Medulla oblongata (tissue), 1 donor: ENCODE results near the gene SARNP.
"Not testable (repeated sequence)": the region's sequence is repeated elsewhere in the genome, so short reads cannot be mapped to it uniquely, and the experiment has no call there.

Experiments
- DNase-seq: peaks from one replicate; pipeline ENCODE4 v3.0.0-alpha.2; 2015; ENCODE audit errors: extremely low spot score

SARNP gene

DNA sequence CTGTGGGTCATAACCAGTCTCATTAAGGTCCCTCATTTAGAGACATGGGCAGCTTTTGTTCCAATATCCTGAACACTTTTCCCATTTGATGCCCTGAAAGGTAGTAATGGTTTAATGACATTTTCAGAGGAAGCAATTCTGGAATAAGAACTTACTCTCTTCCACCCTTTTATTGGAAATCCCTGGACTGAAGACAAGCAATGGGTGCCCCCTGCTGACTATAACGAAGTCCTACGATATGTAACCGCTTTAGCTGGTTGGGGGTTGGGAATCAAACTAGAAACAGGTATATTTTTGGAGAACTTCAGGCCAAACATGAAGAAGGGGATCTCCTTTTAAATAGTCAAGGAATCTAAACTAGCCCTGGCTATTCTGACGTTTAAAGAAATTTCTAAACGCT lies 20.5 kb downstream of the SARNP start:
- DNase-seq: peak; percentile 60

DNA sequence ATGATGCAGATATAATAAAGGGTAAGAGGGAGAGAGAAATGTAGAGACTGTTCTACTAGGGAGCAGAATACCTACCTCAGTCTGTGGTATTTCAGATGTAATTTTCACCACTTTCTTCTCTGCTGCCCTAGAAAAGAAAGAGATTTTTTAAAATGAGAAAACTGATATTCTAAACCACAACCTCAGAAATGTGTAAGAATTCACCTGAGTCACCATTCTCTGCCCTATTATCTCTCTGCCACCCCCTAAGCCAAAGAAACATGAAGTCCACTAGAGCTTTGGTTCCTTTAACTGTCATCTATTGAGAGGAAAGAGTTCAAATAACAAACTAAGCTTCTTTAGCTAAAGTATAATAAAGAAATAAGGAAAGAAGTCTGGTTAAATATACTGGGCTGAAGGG lies 21.6 kb downstream of the SARNP start:
- DNase-seq: no peak

DNA sequence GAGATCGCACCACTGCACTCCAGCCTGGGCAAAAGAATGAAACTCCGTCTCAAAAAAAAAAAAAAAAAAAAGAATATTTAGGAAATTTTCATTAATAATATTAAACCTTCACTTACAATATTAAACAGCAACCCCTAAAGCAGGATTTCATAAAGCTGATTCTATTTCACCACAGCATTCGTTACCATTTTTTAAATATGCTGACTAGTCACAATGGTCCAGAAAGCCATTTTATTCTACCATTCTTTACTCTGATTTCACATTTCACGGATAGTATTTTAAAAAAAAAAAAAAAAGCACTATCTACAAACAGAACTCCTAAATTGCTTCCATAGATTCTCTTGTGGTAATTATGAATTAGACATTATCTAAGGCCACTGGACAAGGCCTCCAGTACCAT lies 27.6 kb downstream of the SARNP start:
- DNase-seq: no peak

DNA sequence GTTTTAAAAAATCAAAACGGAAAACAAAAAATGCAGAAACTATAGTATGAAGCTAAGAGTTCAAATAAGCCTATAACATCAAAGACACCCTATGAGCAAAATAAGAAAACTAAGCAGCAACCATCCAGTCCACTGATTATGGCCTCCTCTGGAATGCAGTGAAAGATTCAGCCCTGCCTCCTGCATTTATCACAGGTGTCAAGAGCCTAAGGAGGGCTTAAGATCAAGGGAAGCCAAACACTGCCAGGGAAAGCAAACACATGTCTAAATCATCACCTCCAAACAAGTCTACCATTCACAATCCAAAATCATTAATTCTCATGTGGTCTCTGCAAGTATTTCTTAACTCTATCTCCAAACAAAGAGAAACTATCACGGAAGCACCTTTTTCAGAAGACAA lies 28.4 kb downstream of the SARNP start:
- DNase-seq: no peak

DNA sequence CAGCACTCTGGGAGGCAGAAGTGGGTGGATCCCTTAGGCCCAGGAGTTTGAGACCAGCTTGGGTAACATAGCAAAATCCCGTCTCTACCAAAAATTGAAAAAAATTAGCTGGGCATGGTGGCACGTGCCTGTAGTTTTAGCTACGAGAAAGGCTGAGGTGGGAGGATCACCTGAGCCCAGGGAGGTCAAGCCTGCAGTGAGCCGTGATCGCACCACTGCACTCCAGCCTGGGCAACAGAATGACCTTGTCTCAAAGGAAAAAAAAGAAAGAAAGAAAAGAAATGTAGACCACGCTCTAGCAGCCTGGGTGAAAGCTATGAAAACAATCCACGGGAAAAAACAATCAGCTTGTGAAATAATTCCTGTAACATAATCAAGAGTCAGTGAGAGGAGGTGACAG lies 29.0 kb downstream of the SARNP start:
- no peak for DNase-seq

DNA sequence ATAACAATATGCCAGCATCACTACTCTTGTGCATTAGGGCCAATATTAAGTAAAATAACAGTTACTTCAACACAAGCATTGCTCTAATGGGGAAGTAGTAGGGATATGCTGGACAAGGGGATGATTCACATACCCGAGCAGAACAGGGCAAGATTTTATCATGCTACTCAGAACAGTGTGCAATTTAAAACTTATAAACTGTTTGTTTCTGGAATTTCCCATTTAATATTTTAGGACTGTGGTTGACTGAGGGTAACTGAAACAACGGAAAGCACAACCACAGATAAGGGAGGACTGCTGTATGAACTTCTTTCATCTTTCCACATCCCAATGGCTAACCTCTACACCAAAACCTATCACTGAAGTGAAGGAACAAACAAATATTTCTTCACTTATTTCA lies 36.8 kb downstream of the SARNP start:
- no peak for DNase-seq

DNA sequence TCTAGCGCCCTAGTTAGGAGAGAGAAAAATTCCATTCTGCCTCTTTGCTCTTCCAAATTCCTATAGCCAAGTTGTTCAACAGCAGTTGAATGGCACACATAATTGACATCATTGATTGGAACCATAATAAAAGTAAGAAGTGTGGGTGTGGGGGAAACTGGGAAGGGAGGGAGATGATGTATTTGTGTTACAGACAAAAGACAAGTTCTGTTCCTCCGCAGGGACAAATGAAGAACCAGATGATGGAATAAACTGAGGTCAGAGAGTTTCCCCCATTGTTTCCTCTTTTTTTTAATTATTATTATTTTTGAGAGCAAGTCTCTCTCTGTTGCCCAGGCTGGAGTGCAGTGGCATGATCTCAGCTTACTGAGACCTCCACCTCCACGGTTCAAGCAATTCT lies 39.7 kb downstream of the SARNP start:
- DNase-seq: no peak

DNA sequence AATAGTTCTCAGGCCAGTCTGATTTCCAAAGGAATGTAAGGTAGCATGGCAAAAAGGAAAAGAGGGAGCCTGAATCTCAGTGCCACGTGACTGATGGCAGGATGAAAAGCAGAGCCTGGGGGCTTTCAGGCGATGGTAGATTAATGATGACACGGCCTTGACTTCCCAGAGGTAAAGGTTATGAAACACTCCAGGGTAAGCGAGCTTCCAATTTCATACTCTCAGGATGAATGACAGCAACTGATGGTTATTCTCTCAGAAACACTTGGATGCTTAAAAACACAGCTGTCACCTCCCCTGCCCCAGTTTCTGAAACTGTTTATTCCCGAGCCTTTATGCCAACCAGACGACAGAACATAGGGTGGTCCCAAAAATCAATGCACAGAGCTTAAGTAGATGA lies 45.8 kb downstream of the SARNP start:
- DNase-seq: no peak

DNA sequence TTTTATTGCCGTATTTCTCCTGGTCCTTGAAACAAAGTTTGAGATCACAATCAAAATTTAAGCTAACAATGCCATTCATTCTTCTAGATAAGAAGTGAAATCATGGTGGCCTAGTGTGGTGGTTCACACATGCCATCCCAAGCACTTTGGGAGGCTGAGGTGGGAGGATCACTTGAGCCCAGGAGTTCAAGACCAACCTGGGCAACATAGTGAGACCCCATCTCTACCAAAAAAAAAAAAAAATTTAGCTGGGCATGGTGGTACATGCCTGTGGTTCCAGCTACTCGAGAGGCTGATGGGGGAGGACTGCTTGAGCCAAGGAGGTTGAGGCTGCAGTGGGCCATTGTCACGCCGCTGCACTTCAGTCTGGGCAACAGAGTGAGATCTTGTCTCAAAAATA lies 50.4 kb downstream of the SARNP start:
- DNase-seq: no peak

DNA sequence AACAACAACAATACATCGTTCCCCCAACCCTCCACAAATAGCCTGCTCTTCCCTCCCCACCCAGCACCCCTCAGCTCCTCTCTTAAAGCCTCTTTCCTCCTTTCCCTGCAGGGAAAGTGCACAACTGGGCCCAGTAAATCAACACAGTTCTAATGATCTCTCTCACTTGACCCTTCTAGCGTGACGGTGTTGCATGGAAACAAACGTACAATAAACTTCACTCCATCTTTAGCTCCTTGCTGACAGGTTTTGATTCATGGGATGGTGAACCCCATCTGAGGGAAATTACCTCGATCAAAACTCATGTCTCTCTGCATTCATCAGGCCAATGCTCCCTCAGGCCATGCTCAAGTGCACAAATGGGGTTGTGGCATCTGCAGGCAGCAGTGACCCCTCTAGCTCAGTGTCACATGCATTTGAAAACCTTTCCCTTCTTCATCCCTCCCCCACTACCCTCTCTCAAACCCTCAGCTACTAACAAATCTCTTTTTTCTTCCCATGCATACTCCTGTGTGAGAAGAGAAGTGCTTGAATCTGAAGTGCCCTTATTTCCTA lies 51.7 kb downstream of the SARNP start:
- no peak for DNase-seq

DNA sequence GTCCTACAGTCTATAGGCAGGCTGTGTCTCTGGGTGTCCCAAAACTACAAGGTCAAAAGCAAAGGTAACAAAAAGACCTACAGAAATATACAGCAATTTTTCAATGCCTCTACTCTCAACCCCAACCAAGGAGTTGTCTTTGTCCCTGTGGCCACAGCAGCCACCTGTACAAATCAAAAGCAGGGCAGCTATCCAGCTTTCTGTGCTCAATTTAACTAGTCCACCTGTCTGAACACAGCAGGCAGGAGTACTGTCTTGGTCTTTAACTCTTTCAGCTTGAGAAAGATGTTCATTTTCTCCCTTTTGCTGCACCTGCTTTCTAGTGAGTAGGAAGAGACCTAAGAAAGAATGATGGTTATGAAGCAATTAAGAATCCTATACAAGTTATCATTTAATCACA lies 54.9 kb downstream of the SARNP start:
- no peak for DNase-seq

DNA sequence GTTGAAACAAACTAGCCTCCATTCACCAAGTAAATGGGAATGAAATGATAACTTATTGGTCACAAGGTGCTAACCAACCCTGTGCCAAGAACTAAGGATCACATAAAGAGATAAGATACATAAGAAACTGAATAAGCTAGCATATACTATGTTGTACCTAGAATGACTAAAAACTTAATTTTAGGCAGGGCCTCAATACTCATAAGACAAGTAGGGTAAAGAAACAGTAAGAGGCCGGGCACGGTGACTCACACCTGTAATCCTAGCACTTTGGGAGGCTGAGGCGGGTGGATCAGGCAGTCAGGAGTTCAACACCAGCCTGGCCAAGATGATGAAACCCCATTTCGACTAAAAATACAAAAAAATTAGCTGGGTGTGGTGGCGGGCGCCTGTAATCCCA lies 56.9 kb downstream of the SARNP start:
- DNase-seq: no peak

DNA sequence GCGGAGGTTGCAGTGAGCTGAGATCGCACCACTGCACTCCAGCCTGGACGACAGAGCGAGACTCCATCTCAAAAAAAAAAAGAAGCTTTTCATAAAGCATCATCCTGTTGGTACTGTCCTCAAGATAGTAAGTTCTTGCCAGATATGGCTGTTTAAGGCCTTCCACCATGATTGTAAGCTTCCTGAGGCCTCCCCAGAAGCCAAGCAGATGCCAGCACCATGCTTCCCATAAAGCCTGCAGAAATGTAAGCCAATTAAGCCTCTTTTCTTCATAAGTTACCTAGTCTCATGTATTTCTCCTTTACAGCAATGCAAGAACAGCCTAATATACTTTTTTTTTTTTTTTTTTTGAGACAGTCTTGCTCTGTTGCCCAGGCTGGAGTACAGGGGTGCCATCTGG lies 58.9 kb downstream of the SARNP start:
- not testable (repeated sequence) for DNase-seq

DNA sequence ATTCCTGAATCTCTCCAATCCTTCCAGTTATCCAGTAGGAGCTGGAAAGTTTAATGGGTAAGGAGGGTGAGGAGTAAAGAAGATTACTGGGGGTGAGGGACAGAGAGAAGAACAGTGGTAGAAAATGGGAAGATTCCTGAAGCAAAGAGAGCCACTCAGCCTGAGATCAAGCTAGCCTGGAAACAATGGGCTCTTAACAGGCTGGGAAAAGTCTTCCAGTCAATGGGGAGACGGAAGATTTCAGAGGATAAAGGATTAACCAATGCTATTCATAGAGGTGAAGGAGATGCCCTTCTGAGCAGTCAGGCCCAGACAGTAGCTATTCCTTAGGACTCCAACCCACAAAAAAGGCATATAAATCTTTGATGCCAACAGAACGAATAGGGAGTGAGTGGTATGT lies 59.8 kb downstream of the SARNP start:
- no peak for DNase-seq

DNA sequence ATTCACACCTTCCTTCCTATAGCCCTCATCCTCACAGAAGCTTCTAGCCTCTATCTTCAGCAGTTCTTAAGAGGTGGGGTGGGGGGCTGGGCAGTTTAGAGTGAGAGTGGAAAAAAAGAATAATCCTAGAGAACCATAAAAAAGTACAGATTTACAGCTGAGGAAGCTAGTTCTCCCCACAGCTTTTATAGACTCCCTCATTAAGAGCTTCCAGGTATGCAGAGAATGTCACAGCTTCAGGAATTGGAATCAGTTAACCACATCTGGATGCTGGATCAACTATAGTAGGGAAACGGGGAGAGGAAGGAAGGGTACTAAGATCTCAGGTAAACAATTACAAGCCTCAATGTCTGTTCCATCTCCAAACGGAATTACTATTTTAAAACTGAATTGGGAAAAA lies 62.3 kb downstream of the SARNP start:
- no peak for DNase-seq

DNA sequence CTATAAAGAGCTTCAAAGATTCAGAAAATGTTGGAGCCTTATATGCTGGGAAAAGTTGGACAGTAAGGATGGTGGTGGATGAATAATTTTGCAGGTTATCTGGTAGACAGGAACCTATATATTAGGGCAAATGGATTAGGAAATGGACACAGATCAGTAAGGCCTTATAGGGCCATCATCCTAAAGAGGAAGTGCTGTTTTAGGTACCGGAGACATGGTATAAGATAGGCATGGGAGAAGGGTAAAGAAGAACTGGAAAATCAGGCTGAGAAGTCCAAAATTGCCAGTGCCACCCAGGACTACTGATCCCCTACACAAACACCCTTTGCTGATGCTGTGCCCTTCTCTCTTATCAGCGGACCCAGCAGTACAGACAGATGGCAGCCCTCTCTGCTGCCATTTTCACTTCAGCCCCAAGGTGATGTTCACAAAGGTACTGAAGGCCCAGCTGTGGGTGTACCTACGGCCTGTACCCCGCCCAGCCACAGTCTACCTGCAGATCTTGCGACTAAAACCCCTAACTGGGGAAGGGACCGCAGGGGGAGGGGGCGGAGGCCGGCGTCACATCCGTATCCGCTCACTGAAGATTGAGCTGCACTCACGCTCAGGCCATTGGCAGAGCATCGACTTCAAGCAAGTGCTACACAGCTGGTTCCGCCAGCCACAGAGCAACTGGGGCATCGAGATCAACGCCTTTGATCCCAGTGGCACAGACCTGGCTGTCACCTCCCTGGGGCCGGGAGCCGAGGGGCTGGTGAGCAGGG lies 69.1 kb downstream of the SARNP start:
- DNase-seq: no peak

DNA sequence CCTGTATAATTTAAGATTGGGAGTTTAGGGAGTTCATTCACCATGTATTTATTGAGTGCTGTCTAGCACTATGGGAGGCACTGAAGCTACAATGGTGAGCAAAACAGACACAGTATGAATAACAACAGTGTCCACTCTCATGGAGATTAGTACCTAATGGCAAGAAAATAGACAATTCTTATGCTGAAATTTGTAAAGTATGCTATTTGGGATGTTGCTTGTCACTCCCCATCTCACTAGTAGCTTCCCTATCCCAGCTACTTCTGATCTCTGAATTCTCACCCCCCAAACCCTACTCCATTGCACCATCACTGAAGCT lies 70.7 kb downstream of the SARNP start:
- no peak for DNase-seq

DNA sequence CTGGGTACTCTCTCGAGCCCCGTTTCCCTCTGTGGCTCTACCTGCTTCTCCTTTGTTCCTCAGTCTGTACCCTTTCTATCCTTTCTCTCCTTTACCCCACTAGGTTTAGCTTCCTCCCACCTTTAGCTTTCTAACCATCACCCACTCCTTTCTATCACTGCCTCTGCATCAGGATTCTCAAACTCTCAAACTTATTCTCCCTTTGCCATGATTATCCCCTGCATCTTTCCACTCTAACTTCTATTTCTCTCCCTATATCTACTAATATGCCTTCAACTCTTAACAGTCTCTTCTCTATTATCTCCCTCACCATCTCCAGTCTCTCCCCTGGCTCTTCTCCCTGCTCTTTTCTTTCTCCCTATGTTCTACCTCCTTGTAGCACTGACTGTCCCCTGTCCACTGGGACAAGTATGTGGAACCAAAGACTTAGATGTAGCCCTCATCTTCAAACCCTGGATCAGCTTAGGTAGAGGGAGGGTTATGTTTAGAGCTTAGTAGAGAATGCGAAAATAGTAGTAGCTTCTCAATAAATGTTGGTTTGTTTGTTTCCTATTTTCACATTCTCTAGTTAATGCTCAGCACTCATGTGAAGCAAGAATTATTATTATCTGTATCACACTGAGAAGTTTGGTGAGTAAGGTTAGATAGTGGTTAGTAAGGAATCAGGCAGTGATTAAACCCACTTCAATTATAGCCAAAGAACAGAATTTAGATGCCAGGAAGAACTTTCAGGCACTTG lies 71.2 kb downstream of the SARNP start:
- no peak for DNase-seq

DNA sequence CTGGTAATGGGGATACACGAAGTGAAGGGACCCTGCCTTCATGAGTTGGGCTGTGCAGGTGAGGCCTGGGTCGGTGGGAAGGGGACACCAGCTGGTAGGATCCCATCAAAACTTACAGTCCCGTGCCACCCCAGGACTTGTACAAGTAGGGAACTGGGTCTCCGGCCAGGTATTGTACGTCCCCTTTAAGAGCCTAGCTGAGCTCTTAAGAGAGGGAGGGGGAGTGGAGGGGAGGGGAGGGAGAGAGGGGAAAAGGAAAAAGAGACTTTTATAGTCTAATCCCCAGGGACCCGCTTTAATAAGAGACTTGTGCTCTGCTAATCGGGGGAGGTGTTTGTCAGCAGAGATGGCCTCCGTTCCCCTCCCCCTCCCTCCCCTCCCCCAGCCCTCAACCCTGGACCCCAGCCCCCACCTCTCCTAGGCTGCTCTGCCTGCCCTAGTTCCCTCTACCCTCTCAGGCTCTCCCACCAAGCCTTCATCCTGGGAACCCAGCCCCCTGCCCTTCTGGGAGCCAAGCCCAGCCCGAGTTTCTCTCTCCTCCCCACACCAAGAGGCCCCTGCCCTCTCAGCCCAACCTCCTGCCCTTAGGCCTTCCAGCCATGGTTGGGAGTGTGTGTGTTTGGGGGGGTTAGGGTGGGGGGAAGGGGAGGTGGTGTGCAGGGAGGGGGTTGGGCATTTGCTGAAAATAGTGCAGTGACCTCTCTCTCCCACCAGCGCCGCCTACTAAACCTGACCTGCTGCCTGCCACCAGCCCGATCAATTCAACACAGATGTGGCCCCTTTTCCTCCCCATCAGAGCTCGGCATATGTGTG lies 72.0 kb downstream of the SARNP start:
- no peak for DNase-seq

DNA sequence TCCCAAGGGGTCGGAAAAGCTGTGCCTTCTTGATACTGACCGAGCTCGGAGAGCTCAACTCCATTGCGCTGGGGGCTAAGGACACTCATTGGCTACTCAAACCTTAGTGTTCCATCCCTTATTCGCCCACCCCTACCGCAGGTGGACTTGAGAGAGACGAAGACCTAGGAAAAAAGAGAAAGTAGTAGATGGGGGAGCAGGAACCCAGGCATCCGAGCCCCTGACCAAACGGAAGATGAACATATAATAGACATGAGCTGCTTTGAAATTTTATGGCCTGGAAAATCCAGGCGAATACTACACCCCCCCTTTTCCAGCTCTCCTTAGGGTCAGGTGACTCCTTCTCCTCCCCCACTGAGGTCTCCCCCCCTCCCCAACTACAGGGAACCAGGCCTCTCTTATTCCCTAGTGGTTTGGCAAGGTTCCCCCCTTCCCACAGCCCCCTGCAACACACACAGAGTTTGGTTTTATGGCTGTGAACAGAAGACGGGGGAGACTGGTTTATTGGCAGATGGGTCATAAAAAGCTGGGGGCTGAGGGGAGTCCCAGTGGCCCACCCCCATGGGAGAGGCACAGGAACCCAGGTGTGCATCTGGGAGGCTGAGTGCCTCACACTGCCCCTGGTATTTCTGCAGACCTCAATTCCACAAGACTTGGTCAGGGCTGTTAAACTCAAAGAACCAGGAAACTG lies 73.0 kb downstream of the SARNP start:
- DNase-seq: no peak

DNA sequence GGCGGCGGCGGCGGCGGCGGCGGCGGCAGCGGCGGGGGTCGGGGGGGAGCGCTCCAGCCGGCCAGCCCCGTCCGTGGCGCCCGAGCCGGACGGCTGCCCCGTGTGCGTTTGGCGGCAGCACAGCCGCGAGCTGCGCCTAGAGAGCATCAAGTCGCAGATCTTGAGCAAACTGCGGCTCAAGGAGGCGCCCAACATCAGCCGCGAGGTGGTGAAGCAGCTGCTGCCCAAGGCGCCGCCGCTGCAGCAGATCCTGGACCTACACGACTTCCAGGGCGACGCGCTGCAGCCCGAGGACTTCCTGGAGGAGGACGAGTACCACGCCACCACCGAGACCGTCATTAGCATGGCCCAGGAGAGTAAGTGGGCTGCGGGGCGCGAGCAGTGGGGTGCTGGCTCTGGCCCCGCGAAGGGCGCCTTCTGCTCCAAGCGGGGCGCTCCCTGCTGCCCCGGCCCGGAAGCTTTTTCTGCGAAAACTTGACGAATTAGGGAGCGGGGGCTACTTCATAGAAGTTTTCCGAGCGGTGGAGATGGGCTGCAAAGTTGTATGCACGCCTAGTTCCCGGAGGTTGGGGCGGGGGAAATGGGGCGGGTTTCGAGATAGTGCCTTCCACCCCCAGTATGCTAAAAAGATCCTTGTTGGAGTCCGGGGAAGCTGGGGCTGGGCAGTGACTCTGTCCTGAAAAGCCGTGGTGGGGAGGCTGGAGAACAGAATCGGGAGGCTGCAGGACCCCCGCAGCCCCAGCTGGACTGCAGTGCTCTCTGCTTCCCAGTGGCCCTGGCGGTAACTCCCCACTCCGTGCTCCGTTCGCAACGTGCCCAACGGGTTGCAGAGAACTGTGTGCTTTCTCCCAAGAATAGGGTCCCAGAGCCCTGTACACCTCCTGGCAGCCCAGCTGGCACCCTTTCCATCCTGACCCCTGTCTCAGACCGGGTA lies 73.9 kb downstream of the SARNP start:
- no peak for DNase-seq
